A549 (cell line): ENCODE measurements around the gene ABCB1. TPM values are rescaled to one million over a fixed set of nuclear protein-coding genes. Genes with fewer than 3 reads are reported as not detected.

ENCODE experiments used
- ATAC-seq, 2 experiments: fragments of 200-7000 bp in 1 of 2; fragments of >200 bp in 1 of 2; cut with Nextera tagmentation in 1 of 2; cut with Tn5 transposase in 1 of 2; 3 replicates each; pipeline versions ENCODE4 v1.8.0 to v1.9.1; 2018 to 2020; ENCODE audit warnings: mild to moderate bottlenecking in 1 of 2, moderate library complexity in 1 of 2
- CTCF ChIA-PET: fragments of 300-600 bp; sonication (Branson Sonifier 250); formaldehyde crosslinking; extraction: SDS; loops from one replicate; lab custom pipeline; 2021; ENCODE audit warnings: antibody characterized with exemption, inconsistent platforms; lab: Yijun Ruan, JAX
- POLR2A ChIA-PET: fragments of 350-600 bp; formaldehyde crosslinking; extraction: SDS; loops from one replicate; lab custom pipeline; 2021; ENCODE audit warnings: antibody characterized with exemption, inconsistent platforms; lab: Yijun Ruan, JAX
- DNase-seq, 2 experiments: peaks; one replicate each; pipeline versions ENCODE4 v3.0.0 to v3.0.0-alpha.2; 2011 to 2016; ENCODE audit warnings: low read depth in 1 of 2, low spot score in 1 of 2
- FAIRE-seq: peaks from 2 replicates; lab custom pipeline; 2011; peaks lifted over from hg19 to GRCh38; lab: Jason Lieb, UNC
- H3K27ac ChIP-seq, 2 experiments: fragments of >200 bp; sonication (Bioruptor Twin); formaldehyde crosslinking; 3 replicates each; pipeline ENCODE4 v1.5.1; 2016 to 2017
- H3K4me1 ChIP-seq: fragments of >200 bp; sonication (Bioruptor Twin); formaldehyde crosslinking; 3 replicates; pipeline ENCODE4 v1.6.1; 2016
- H3K4me2 ChIP-seq: fragments of >200 bp; sonication (Bioruptor Twin); formaldehyde crosslinking; 3 replicates; pipeline ENCODE4 v1.6.1; 2016
- H3K4me3 ChIP-seq: fragments of >200 bp; sonication (Bioruptor Twin); formaldehyde crosslinking; 3 replicates; pipeline ENCODE4 v1.5.1; 2016
- H3K9me3 ChIP-seq: fragments of >200 bp; sonication (Bioruptor Twin); formaldehyde crosslinking; 3 replicates; pipeline ENCODE4 v1.6.1; 2016
- EP300 ChIP-seq, 2 experiments: fragments of >200 bp; sonication (Bioruptor Twin); formaldehyde crosslinking; IDR thresholded peaks; 2 replicates in 1 of 2; 3 replicates in 1 of 2; pipeline ENCODE4 v1.6.1; 2016 to 2017
- FOSB ChIP-seq: fragments of 250-450 bp; sonication (Bioruptor Pico); IDR thresholded peaks from 2 replicates; pipeline ENCODE4 v1.5.0; 2020; ENCODE audit warnings: mild to moderate bottlenecking, moderate library complexity
- HEYL ChIP-seq: fragments of 250-450 bp; sonication (Bioruptor Pico); IDR thresholded peaks from 2 replicates; pipeline ENCODE4 v1.8.0; 2021; ENCODE audit warnings: mild to moderate bottlenecking, moderate library complexity
- HOXB13 ChIP-seq: fragments of 250-450 bp; sonication (Bioruptor Pico); IDR thresholded peaks from 2 replicates; pipeline ENCODE4 v1.5.0; 2020; ENCODE audit warnings: low read depth, mild to moderate bottlenecking, moderate library complexity
- JUNB ChIP-seq: fragments of >200 bp; sonication (Bioruptor Twin); formaldehyde crosslinking; IDR thresholded peaks from 2 replicates; pipeline ENCODE4 v1.6.1; 2016
- NFE2L2 ChIP-seq: fragments of 150-350 bp; conservative IDR thresholded peaks from 2 replicates; pipeline ENCODE4 v1.6.1; 2014; ENCODE audit warnings: low read length
- RAD21 ChIP-seq, 2 experiments: fragments of >200 bp in 1 of 2; sonication (Bioruptor Twin) in 1 of 2; formaldehyde crosslinking in 1 of 2; IDR thresholded peaks in 1 of 2; conservative IDR thresholded peaks in 1 of 2; 2 replicates in 1 of 2; 3 replicates in 1 of 2; pipeline ENCODE4 v1.6.1; 2012 to 2018; ENCODE audit warnings: inconsistent platforms in 1 of 2
- RCOR1 ChIP-seq: fragments of 150-350 bp; IDR thresholded peaks from 2 replicates; pipeline ENCODE4 v1.6.1; 2014; ENCODE audit warnings: antibody characterized with exemption, low read length, low read depth
- RFX5 ChIP-seq: fragments of 450-650 bp; IDR thresholded peaks from 2 replicates; pipeline ENCODE4 v1.7.1; 2014; ENCODE audit warnings: antibody characterized with exemption, mild to moderate bottlenecking, moderate library complexity
- SMC3 ChIP-seq: fragments of >200 bp; sonication (Bioruptor Twin); formaldehyde crosslinking; IDR thresholded peaks from 3 replicates; pipeline ENCODE4 v1.6.1; 2018; ENCODE audit warnings: inconsistent platforms
- ZSCAN20 ChIP-seq: fragments of 250-450 bp; sonication (Bioruptor Pico); IDR thresholded peaks from 2 replicates; pipeline ENCODE4 v1.8.0; 2022; ENCODE audit warnings: mild to moderate bottlenecking, moderate library complexity
- WGBS: methylation state at CpG from one replicate; pipeline ENCODE4 v1.1.6; 2017; ENCODE audit errors: missing lambda C conversion rate; 5-methylcytosine and 5-hydroxymethylcytosine counted together
- polyA plus RNA-seq, 4 experiments: library from polyadenylated mRNA; depleted of rRNA in 3 of 4; stranded (reverse); fragments of >200 nt; fragmentation: RNase III in 1 of 4; extraction: RNeasy Plus Mini Kit Qiagen cat#74134 plus additional on column Dnase treatment in 1 of 4; gene quantifications; 2 replicates in 3 of 4; 3 replicates in 1 of 4; pipeline ENCODE4 v1.2.3, GENCODE V29; 2011 to 2017
- TF ChIP-seq, protein P1 (sequence below): fragments of >200 bp; sonication (Bioruptor Twin); formaldehyde crosslinking; IDR thresholded peaks from 3 replicates; pipeline ENCODE4 v1.6.1; 2016
- TF ChIP-seq, protein P2 (sequence below): fragments of 250-450 bp; sonication (Bioruptor Pico); IDR thresholded peaks from 2 replicates; pipeline ENCODE4 v1.5.0; 2021; ENCODE audit warnings: mild to moderate bottlenecking, moderate library complexity, borderline replicate concordance
- TF ChIP-seq, protein P3 (sequence below): IDR thresholded peaks from 2 replicates; pipeline ENCODE4 v1.6.1; 2012; ENCODE audit warnings: low read depth, borderline replicate concordance
- TF ChIP-seq, protein P4 (sequence below): fragments of 150-350 bp; IDR thresholded peaks from 2 replicates; pipeline ENCODE4 v1.6.1; 2014; ENCODE audit warnings: low read depth, mild to moderate bottlenecking, low read length
- TF ChIP-seq, protein P5 (sequence below): fragments of >200 bp; sonication (Bioruptor Twin); formaldehyde crosslinking; IDR thresholded peaks from 3 replicates; pipeline ENCODE4 v1.5.1; 2016
- TF ChIP-seq, protein P6 (sequence below): IDR thresholded peaks from 2 replicates; pipeline ENCODE4 v1.6.1; 2012
- TF ChIP-seq, protein P7 (sequence below): IDR thresholded peaks from 2 replicates; pipeline ENCODE4 v1.6.1; 2012

The ABCB1 gene
- polyA plus RNA-seq, 2 of the 4 experiments (the other 2 are of a cell fraction) = 0.05 TPM; not detected in 1

DNA sequence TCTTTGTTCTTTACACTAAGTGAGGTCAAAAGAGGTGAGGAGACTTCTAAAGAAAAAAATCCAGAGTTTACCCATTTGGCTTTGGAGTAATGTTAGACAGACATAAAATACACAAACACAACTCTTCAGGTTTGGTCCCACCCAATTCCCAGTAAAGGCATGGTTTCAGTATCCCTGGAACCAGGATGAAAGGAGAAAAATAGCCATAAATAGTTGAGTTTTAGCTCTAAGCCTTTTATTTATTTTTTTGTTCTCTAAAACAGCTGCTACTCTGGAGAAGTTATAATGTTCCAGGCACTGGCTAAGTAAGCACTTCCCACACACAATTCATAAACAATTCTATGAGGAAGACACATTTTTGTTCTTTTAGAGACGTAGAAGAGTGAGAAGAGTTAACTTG lies 4.0 kb downstream of the ABCB1 start:
- no peak for ATAC-seq

DNA sequence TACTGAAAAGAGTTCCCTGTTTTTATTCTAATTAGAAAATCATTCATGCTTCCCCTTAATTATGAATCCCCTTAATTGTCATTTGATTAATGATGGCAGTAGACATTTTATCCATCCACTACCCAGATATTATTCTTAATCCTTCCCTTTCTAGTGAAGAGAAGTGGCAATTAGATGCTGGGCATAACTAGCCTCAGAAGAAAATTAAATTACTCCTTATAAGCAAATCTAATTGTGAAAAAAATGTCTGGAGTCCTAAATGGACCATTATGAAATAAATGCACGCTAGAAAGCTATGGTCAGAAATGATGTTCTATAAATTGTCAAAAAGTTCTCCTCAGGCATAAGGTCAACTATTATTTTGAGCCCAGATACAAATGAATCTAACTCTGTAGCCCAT lies 4.5 kb downstream of the ABCB1 start:
- DNase-seq = no peak
- no peak overlapping the region for H3K4me2 ChIP-seq
- H3K4me1 ChIP-seq = no peaks in the 10 kb centered on the region; the same call in 2 of the 3 replicates
- TF ChIP-seq JUNB (no peak), RAD21 (conservative IDR thresholded peaks at IDR 0.05 in 1 of 2, IDR thresholded peaks at IDR 0.05 in 1 of 2) (no peak), EP300 (IDR thresholded peaks at IDR 0.05) (no peak), HOXB13 (CRISPR knock-in tag) (no peak), NFE2L2 (no peak)
- TF ChIP-seq, protein P1, sequence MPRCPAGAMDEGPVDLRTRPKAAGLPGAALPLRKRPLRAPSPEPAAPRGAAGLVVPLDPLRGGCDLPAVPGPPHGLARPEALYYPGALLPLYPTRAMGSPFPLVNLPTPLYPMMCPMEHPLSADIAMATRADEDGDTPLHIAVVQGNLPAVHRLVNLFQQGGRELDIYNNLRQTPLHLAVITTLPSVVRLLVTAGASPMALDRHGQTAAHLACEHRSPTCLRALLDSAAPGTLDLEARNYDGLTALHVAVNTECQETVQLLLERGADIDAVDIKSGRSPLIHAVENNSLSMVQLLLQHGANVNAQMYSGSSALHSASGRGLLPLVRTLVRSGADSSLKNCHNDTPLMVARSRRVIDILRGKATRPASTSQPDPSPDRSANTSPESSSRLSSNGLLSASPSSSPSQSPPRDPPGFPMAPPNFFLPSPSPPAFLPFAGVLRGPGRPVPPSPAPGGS = no peak
- TF ChIP-seq, protein P2, sequence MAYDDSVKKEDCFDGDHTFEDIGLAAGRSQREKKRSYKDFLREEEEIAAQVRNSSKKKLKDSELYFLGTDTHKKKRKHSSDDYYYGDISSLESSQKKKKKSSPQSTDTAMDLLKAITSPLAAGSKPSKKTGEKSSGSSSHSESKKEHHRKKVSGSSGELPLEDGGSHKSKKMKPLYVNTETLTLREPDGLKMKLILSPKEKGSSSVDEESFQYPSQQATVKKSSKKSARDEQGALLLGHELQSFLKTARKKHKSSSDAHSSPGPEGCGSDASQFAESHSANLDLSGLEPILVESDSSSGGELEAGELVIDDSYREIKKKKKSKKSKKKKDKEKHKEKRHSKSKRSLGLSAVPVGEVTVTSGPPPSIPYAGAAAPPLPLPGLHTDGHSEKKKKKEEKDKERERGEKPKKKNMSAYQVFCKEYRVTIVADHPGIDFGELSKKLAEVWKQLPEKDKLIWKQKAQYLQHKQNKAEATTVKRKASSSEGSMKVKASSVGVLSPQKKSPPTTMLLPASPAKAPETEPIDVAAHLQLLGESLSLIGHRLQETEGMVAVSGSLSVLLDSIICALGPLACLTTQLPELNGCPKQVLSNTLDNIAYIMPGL (CRISPR knock-in tag) = no peak
- TF ChIP-seq, protein P3, sequence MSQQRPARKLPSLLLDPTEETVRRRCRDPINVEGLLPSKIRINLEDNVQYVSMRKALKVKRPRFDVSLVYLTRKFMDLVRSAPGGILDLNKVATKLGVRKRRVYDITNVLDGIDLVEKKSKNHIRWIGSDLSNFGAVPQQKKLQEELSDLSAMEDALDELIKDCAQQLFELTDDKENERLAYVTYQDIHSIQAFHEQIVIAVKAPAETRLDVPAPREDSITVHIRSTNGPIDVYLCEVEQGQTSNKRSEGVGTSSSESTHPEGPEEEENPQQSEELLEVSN = no peak
- ChIA-PET POLR2A (no interaction called here), CTCF (no interaction called here)
- ATAC-seq = no peak
- no peak overlapping the region for H3K4me3 ChIP-seq
- no peaks in the 10 kb centered on the region for H3K9me3 ChIP-seq
- no peak for FAIRE-seq
- no peak overlapping the region for H3K27ac ChIP-seq
- WGBS = 0% methylated on average over 1 of the region's 1 CpG

More for the DNA sequence above, 4.0 kb downstream of the ABCB1 start:
- H3K4me3 ChIP-seq = no peak overlapping the region
- DNase-seq = no peak
- no peak for FAIRE-seq
- CTCF ChIA-PET = no interaction called here
- TF ChIP-seq ZSCAN20 (CRISPR knock-in tag) = no peak
- TF ChIP-seq RFX5 = no peak
- TF ChIP-seq, protein P4, sequence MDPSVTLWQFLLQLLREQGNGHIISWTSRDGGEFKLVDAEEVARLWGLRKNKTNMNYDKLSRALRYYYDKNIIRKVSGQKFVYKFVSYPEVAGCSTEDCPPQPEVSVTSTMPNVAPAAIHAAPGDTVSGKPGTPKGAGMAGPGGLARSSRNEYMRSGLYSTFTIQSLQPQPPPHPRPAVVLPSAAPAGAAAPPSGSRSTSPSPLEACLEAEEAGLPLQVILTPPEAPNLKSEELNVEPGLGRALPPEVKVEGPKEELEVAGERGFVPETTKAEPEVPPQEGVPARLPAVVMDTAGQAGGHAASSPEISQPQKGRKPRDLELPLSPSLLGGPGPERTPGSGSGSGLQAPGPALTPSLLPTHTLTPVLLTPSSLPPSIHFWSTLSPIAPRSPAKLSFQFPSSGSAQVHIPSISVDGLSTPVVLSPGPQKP = no peak
- TF ChIP-seq, protein P5, sequence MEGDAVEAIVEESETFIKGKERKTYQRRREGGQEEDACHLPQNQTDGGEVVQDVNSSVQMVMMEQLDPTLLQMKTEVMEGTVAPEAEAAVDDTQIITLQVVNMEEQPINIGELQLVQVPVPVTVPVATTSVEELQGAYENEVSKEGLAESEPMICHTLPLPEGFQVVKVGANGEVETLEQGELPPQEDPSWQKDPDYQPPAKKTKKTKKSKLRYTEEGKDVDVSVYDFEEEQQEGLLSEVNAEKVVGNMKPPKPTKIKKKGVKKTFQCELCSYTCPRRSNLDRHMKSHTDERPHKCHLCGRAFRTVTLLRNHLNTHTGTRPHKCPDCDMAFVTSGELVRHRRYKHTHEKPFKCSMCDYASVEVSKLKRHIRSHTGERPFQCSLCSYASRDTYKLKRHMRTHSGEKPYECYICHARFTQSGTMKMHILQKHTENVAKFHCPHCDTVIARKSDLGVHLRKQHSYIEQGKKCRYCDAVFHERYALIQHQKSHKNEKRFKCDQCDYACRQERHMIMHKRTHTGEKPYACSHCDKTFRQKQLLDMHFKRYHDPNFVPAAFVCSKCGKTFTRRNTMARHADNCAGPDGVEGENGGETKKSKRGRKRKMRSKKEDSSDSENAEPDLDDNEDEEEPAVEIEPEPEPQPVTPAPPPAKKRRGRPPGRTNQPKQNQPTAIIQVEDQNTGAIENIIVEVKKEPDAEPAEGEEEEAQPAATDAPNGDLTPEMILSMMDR = no peak
- no peak for TF ChIP-seq JUNB
- TF ChIP-seq RCOR1 = no peak
- no peak for TF ChIP-seq HEYL (CRISPR knock-in tag)
- TF ChIP-seq FOSB = no peak
- no peak for TF ChIP-seq SMC3
- TF ChIP-seq, protein P3 = no peak
- TF ChIP-seq, protein P6, sequence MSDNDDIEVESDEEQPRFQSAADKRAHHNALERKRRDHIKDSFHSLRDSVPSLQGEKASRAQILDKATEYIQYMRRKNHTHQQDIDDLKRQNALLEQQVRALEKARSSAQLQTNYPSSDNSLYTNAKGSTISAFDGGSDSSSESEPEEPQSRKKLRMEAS = no peak
- TF ChIP-seq, protein P7, sequence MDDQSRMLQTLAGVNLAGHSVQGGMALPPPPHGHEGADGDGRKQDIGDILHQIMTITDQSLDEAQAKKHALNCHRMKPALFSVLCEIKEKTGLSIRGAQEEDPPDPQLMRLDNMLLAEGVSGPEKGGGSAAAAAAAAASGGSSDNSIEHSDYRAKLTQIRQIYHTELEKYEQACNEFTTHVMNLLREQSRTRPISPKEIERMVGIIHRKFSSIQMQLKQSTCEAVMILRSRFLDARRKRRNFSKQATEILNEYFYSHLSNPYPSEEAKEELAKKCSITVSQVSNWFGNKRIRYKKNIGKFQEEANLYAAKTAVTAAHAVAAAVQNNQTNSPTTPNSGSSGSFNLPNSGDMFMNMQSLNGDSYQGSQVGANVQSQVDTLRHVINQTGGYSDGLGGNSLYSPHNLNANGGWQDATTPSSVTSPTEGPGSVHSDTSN = no peak
- H3K4me1 ChIP-seq = no peaks in the 10 kb centered on the region; the same call in 2 of the 3 replicates
- 0% methylated on average over 1 of the region's 1 CpG for WGBS
- H3K4me2 ChIP-seq = no peak overlapping the region
- H3K27ac ChIP-seq = no peak overlapping the region
- POLR2A ChIA-PET = no interaction called here
- H3K9me3 ChIP-seq = no peaks in the 10 kb centered on the region
